Measurements from ENCODE around the gene MEI4.

GRCh38 chr6:77774457-77774856 is 121.6 kb downstream of the MEI4 start:
- TF ChIP-seq POLR2A (IDR thresholded peaks at IDR 0.05), result no peak
- TF ChIP-seq, protein P1, sequence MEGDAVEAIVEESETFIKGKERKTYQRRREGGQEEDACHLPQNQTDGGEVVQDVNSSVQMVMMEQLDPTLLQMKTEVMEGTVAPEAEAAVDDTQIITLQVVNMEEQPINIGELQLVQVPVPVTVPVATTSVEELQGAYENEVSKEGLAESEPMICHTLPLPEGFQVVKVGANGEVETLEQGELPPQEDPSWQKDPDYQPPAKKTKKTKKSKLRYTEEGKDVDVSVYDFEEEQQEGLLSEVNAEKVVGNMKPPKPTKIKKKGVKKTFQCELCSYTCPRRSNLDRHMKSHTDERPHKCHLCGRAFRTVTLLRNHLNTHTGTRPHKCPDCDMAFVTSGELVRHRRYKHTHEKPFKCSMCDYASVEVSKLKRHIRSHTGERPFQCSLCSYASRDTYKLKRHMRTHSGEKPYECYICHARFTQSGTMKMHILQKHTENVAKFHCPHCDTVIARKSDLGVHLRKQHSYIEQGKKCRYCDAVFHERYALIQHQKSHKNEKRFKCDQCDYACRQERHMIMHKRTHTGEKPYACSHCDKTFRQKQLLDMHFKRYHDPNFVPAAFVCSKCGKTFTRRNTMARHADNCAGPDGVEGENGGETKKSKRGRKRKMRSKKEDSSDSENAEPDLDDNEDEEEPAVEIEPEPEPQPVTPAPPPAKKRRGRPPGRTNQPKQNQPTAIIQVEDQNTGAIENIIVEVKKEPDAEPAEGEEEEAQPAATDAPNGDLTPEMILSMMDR (IDR thresholded peaks at IDR 0.05), result no peak

All from thyroid gland (tissue), 4 donors.